SU-DHL-6 (cell line): ENCODE data around the gene TBC1D4.

Source experiments
- EZH2phosphoT487 ChIP-seq: fragments of 200-600 bp; sonication (generic), shearing (Covaris generic); conservative IDR thresholded peaks from 2 replicates; pipeline ENCODE4 v1.6.1; 2018; ENCODE audit warnings: mild to moderate bottlenecking, antibody characterized with exemption, low read length, moderate library complexity, mixed read lengths
- TF ChIP-seq, protein P1 (sequence below): fragments of 200-600 bp; sonication (generic); IDR thresholded peaks from one replicate; pipeline ENCODE4 v1.5.1; 2017; ENCODE audit warnings: antibody characterized with exemption, mild to moderate bottlenecking, low read length, moderate library complexity; ENCODE audit not compliant: insufficient read depth, poor library complexity, severe bottlenecking

DNA sequence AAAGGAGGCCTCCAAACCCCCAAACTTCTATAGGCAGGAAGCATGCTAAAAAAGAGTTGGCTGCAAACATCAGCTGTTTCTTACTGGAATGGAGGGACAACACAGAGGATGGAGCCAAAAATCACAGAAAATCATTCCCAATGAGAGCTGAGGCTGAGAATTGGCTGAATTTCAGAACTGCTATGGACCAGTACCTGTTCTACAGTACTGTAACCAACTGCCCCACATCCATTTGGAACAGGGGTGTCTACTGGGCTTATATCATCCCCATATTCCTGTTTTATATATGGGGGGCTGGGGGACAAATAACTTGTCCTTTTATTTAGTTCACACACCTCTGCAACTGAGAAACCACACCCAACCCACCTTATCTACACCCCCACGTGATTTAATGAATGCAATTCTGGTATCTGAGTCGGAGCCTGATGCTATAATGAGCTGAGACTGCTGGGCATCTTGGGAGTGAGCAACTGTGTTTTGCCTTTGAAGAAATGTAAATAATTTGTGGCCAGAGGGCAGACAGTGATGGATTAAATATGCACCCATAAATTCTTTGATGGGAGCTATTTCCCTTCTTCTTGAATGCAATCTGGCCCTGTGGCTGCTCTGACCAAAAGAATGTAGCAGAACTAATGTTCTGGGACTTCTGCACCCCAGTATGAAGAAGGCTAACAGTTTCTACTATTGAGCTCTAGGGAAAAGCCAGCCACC is 82.6 kb downstream of the TBC1D4 start:
- TF ChIP-seq, protein P1, sequence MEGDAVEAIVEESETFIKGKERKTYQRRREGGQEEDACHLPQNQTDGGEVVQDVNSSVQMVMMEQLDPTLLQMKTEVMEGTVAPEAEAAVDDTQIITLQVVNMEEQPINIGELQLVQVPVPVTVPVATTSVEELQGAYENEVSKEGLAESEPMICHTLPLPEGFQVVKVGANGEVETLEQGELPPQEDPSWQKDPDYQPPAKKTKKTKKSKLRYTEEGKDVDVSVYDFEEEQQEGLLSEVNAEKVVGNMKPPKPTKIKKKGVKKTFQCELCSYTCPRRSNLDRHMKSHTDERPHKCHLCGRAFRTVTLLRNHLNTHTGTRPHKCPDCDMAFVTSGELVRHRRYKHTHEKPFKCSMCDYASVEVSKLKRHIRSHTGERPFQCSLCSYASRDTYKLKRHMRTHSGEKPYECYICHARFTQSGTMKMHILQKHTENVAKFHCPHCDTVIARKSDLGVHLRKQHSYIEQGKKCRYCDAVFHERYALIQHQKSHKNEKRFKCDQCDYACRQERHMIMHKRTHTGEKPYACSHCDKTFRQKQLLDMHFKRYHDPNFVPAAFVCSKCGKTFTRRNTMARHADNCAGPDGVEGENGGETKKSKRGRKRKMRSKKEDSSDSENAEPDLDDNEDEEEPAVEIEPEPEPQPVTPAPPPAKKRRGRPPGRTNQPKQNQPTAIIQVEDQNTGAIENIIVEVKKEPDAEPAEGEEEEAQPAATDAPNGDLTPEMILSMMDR: no peak
- TF ChIP-seq EZH2phosphoT487: no peak
